Thymus (tissue), 11 donors: ENCODE results near the gene PCSK6. TPM values are rescaled to one million over a fixed set of nuclear protein-coding genes. Genes with fewer than 3 reads are reported as not detected.

Source experiments
- DNase-seq, 9 donors: peaks; one replicate each; pipeline ENCODE4 v3.0.0-alpha.2; 2013; ENCODE audit warnings: low spot score in 9 of 9, low read depth in 6 of 9, missing footprints in 1 of 9
- H3K27ac ChIP-seq, 2 donors: one replicate each; pipeline ENCODE4 v1.5.1; 2013; ENCODE audit warnings: control low read depth in 1 of 2, low read depth in 1 of 2, low read length in 1 of 2, mild to moderate bottlenecking in 1 of 2, moderate library complexity in 1 of 2
- H3K27me3 ChIP-seq, 2 donors: one replicate each; pipeline ENCODE4 v1.5.1; 2013; ENCODE audit warnings: low read length in 1 of 2; ENCODE audit not compliant: control insufficient read depth in 2 of 2, insufficient read depth in 1 of 2
- H3K36me3 ChIP-seq, 2 donors: one replicate each; pipeline ENCODE4 v1.5.1; 2013; ENCODE audit warnings: low read length in 1 of 2, mild to moderate bottlenecking in 1 of 2, moderate library complexity in 1 of 2; ENCODE audit not compliant: control insufficient read depth in 2 of 2, insufficient read depth in 2 of 2
- H3K4me1 ChIP-seq, 2 donors: one replicate each; pipeline ENCODE4 v1.5.1; 2013; ENCODE audit warnings: low read length in 2 of 2; ENCODE audit not compliant: control insufficient read depth in 2 of 2, insufficient read depth in 2 of 2
- H3K4me3 ChIP-seq, 2 donors: one replicate each; pipeline ENCODE4 v1.5.1; 2013; ENCODE audit warnings: low read length in 2 of 2, control low read depth in 1 of 2, mild to moderate bottlenecking in 1 of 2
- H3K9me3 ChIP-seq, 2 donors: one replicate each; pipeline ENCODE4 v1.5.1; 2013; ENCODE audit warnings: low read length in 1 of 2, mild to moderate bottlenecking in 1 of 2; ENCODE audit not compliant: control insufficient read depth in 2 of 2, insufficient read depth in 1 of 2
- WGBS: extraction: QIAGEN DNeasy Blood & Tissue Kit; methylation state at CpG from one replicate; pipeline ENCODE4 v1.1.7; 2013; 5-methylcytosine and 5-hydroxymethylcytosine counted together
- polyA plus RNA-seq: library from polyadenylated mRNA; stranded (reverse); fragments of 200-250 nt; gene quantifications from one replicate; pipeline ENCODE4 v1.2.3, GENCODE V29; 2013
- total RNA-seq: library from RNA; stranded (reverse); fragments of 120-200 nt; gene quantifications from one replicate; pipeline ENCODE4 v1.2.4, GENCODE V29; 2013
- donor health status: healthy.

PCSK6 gene
- total and polyA plus RNA-seq, 2 donors: 10.1 to 10.5 TPM

- Histone ChIP-seq H3K36me3 (no peaks in the 10 kb centered on the region), H3K9me3 (peaks cover 0 to 3% of the 10 kb centered on the region in 2 donors), H3K27ac (no peak overlapping the region), H3K27me3 (peaks cover 0 to 39% of the 10 kb centered on the region in 2 donors), H3K4me3 (no peak overlapping the region), H3K4me1 (peaks cover 0 to 4% of the 10 kb centered on the region in 2 donors)
- 83% methylated on average over 13 of the region's 13 CpGs for WGBS
- DNase-seq: no peak
These were observed 7.5 kb upstream of the PCSK6 start for GRCh38 chr15:101497017-101497416.

GRCh38 chr15:101496198-101496986 is 6.9 kb upstream of the PCSK6 start:
- no peak for DNase-seq
- H3K36me3 ChIP-seq: no peaks in the 10 kb centered on the region
- peaks cover 0 to 41% of the 10 kb centered on the region in 2 donors for H3K27me3 ChIP-seq
- H3K4me3 ChIP-seq: no peak overlapping the region
- H3K4me1 ChIP-seq: no peaks in the 10 kb centered on the region
- peaks cover 0 to 3% of the 10 kb centered on the region in 2 donors for H3K9me3 ChIP-seq
- WGBS: 36% methylated on average over 23 of the region's 23 CpGs
- no peak overlapping the region for H3K27ac ChIP-seq

DNA sequence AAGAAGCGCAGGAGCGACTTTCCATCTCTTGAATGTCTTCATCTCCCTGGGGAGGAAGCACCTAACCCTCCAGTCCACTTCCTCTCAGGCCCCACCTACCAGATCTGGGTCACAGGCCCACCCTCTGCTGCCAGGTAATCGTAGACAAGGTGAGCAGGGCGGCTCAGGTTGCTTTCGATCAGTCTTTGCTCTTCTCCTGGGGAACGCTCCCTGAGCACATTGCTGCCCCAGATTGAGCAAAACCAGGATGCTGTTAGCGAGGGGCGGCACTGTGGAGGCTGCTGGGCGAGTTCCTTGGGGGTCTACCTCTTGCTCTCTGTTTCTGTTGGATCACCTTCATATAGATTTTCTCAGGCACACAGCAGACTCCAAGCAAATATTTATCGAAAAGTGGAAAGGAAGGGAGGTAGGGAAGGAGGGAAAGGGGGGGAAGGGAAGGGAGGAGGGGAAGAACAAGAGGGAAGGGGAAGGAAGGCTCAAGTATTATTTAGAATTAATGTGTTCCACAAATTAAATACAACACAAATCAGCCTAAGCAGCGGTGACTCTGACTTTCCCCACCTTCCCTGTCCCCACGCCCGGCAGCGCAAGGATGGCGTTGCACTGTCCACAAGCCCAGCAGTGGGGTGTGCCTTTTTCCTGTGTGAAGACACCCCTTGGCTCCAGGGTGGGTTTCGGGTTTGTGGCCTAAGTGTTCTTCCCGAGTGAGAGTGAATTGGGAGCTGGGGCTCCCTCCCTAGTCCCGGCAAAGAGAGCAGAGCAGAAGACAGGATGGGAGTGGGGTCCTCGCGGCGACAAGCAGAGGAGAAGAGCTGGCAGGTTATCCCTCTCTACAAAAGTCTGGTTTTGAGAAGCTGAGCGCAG is 6.1 kb upstream of the PCSK6 start:
- no peaks in the 10 kb centered on the region for H3K4me1 ChIP-seq
- 73% methylated on average over 22 of the region's 22 CpGs for WGBS
- H3K4me3 ChIP-seq: no peak overlapping the region
- peaks cover 0 to 49% of the 10 kb centered on the region in 2 donors for H3K27me3 ChIP-seq
- DNase-seq: no peak
- no peaks in the 10 kb centered on the region for H3K36me3 ChIP-seq
- H3K9me3 ChIP-seq: peaks cover 0 to 3% of the 10 kb centered on the region in 2 donors
- H3K27ac ChIP-seq: no peak overlapping the region

- Histone ChIP-seq H3K4me3 (no peak overlapping the region), H3K27ac (no peak overlapping the region), H3K27me3 (peaks cover 11 to 58% of the 10 kb centered on the region in 2 donors), H3K9me3 (peaks cover 5 to 10% of the 10 kb centered on the region in 2 donors), H3K4me1 (no peaks in the 10 kb centered on the region), H3K36me3 (no peaks in the 10 kb centered on the region)
- 78% methylated on average over 10 of the region's 10 CpGs for WGBS
- no peak for DNase-seq
These were observed 4.8 kb upstream of the PCSK6 start for GRCh38 chr15:101494251-101494796.

DNA sequence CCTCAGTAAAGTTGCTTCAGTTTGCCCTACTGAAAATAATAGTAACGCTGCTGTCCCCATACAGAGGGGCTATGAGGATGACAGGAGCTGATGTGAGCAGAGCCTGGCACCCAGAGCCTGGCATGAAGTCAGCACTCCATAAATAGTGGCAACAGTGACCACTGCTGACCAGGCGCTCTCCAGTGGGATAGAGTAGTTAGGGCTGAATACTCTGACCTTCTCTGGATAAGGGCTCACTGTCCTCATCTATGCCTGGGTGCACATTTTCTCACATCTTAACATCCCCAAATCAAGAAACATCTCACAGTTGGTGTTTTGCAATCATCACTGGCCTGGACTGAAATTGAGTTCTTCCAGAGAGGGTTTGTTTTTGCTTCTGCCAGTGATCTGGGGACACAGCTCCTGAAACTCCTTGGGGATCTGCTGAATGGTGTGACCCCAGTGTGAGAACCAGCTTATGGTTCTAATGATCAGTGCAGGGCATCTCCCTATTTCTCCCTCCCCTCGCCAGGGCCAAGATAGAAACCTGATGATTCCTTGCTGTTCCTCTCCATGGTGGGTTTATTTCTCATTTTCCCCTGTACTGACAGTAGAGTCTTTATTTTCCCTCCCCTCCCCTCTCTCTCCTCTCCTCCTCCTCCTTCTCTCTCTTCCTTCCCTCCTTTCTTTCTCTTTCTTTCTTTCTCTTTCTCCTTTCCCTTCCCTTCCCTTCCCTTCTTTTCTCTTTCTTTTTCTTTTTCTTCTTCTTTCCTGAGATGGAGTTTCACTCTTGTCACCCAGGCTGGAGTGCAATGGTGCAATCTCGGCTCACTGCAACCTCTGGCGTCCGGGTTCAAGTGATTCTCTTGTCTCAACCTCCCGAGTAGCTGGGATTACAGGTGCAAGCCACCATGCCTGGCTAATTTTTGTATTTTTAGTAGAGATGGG is 3.5 kb upstream of the PCSK6 start:
- no peaks in the 10 kb centered on the region for H3K4me1 ChIP-seq
- no peak for DNase-seq
- 95% methylated on average over 7 of the region's 7 CpGs for WGBS

GRCh38 chr15:101491734-101492640 is 2.5 kb upstream of the PCSK6 start:
- whole genome bisulfite sequencing: 86% methylated on average over 18 of the region's 18 CpGs
- DNase-seq: no peak
- Histone ChIP-seq H3K36me3 (no peaks in the 10 kb centered on the region), H3K9me3 (peaks cover 5 to 10% of the 10 kb centered on the region in 2 donors), H3K4me1 (no peaks in the 10 kb centered on the region), H3K27ac (no peak overlapping the region), H3K27me3 (peaks cover 34 to 68% of the 10 kb centered on the region in 2 donors), H3K4me3 (no peak overlapping the region)

More for the DNA sequence above, 3.5 kb upstream of the PCSK6 start:
- no peak overlapping the region for H3K27ac ChIP-seq
- peaks cover 5 to 10% of the 10 kb centered on the region in 2 donors for H3K9me3 ChIP-seq
- H3K27me3 ChIP-seq: peaks cover 24 to 63% of the 10 kb centered on the region in 2 donors
- no peaks in the 10 kb centered on the region for H3K36me3 ChIP-seq
- no peak overlapping the region for H3K4me3 ChIP-seq

DNA sequence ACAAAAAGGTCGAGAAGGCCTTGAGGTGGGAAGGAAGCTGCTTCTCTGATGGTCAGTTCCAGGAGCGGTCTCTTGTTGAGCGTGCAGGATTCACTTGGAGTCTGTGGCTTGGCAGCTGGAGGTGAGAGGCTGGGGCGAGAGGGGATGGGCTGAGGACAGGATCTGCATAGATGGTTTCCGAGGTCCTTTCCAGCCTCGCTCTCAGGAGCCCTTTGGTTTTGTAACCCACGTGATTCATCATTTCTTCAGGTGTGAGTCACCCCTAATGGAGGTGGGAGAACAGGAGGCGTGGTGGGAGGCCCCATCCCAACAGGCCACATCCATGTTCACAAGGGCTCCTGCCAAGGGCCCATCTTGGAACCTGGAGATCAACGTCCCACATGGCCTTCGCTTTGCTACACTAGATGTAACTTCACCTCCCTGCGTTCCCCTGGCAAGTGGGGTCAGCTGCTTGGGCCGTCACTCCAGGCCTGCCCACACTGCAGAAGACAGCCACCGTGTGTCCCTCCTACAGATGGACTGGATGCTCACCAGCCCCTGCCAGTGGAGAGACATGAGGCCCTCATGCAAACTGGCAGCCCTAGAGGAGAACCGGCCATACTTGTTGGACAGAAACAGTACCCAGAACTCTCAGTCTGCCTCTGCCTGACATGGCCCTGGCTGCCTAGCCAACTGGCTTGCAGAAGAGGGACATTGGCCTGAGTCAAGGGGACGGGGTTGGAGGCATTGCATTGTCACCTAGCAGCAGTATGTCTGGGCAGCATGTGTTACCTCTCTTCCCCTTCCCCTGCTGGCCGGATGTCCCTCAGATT is 1.6 kb upstream of the PCSK6 start:
- peaks cover 5 to 7% of the 10 kb centered on the region in 2 donors for H3K9me3 ChIP-seq
- H3K27me3 ChIP-seq: peaks cover 34 to 67% of the 10 kb centered on the region in 2 donors
- no peak for DNase-seq
- H3K4me3 ChIP-seq: no peak overlapping the region
- no peaks in the 10 kb centered on the region for H3K36me3 ChIP-seq
- WGBS: 97% methylated on average over 16 of the region's 16 CpGs
- no peaks in the 10 kb centered on the region for H3K4me1 ChIP-seq
- no peak overlapping the region for H3K27ac ChIP-seq
